K562 (cell line): ENCODE measurements around the gene HCN4. TPM values are rescaled to one million over a fixed set of nuclear protein-coding genes. Genes with fewer than 3 reads are reported as not detected.

Experiments used
- ATAC-seq: fragments of 200-7000 bp; cut with Tn5 transposase; 3 replicates; pipeline ENCODE4 v1.9.1; 2020; ENCODE audit warnings: moderate library complexity
- BruUV-seq: library from RNA; stranded (reverse); fragments of 400-500 nt; replicated peaks from 2 replicates; lab custom pipeline; 2021; lab: Mats Ljungman, UMichigan
- CTCF ChIA-PET: fragments of 300-600 bp; formaldehyde crosslinking; extraction: SDS; loops from one replicate; lab custom pipeline; 2021; ENCODE audit warnings: low intra/inter-chr PET ratio; lab: Yijun Ruan, JAX
- POLR2A ChIA-PET: fragments of 300-600, 350-650 bp; sonication (Branson Sonifier 250); formaldehyde crosslinking; extraction: SDS; loops from one replicate; lab custom pipeline; 2021; ENCODE audit warnings: antibody characterized with exemption, inconsistent platforms; lab: Yijun Ruan, JAX
- DNase-seq, 4 experiments: peaks; one replicate each; pipeline versions ENCODE4 v3.0.0 to v3.0.0-alpha.2; 2011 to 2018; ENCODE audit warnings: low spot score in 3 of 4, mixed read lengths in 3 of 4; ENCODE audit errors: extremely low read depth in 1 of 4
- FAIRE-seq: peaks from 2 replicates; lab custom pipeline; 2011; peaks lifted over from hg19 to GRCh38; lab: Jason Lieb, UNC
- H2AFZ ChIP-seq: 2 replicates; pipeline ENCODE4 v1.6.0; 2011; ENCODE audit warnings: low read depth, low read length, control low read depth, inconsistent platforms
- H3K27ac ChIP-seq: fragments of 200-600 bp; 3 replicates; pipeline ENCODE4 v1.8.0; 2011; ENCODE audit warnings: low read depth, mild to moderate bottlenecking, control low read depth, inconsistent platforms, low read length, moderate library complexity, mixed read lengths; ENCODE audit errors: extremely low read depth
- H3K27me3 ChIP-seq, 2 experiments: fragments of 300-600 bp in 1 of 2; 2 replicates in 1 of 2; 3 replicates in 1 of 2; pipeline versions ENCODE4 v1.6.0 to v1.8.0; 2011; ENCODE audit warnings: inconsistent platforms in 2 of 2, low read length in 2 of 2, mild to moderate bottlenecking in 1 of 2, mixed read lengths in 1 of 2, moderate library complexity in 1 of 2; ENCODE audit not compliant: control insufficient read depth in 2 of 2, insufficient read depth in 2 of 2
- H3K36me3 ChIP-seq: fragments of 300-600 bp; 3 replicates; pipeline ENCODE4 v1.8.0; 2011; ENCODE audit warnings: mild to moderate bottlenecking, low read length, inconsistent platforms; ENCODE audit not compliant: control insufficient read depth, insufficient read depth
- H3K4me1 ChIP-seq, 2 experiments: fragments of 200-600 bp in 1 of 2; replicated peaks in 1 of 2; 2 replicates in 1 of 2; 3 replicates in 1 of 2; pipeline versions ENCODE4 v1.5.1 to v1.8.0; 2011; ENCODE audit warnings: inconsistent platforms in 2 of 2, low read length in 2 of 2, mild to moderate bottlenecking in 1 of 2, mixed read lengths in 1 of 2, moderate library complexity in 1 of 2; ENCODE audit not compliant: control insufficient read depth in 2 of 2, insufficient read depth in 2 of 2
- H3K4me2 ChIP-seq: 2 replicates; pipeline ENCODE4 v1.6.1; 2011; ENCODE audit warnings: low read length, control low read depth, inconsistent platforms, mixed read lengths; ENCODE audit not compliant: insufficient read depth
- H3K4me3 ChIP-seq: fragments of 200-600 bp; sonication (generic), shearing (Covaris generic); 2 replicates; pipeline ENCODE4 v1.5.1; 2016; ENCODE audit warnings: control low read depth, inconsistent platforms
- H3K79me2 ChIP-seq: fragments of 200-600 bp; 3 replicates; pipeline ENCODE4 v1.8.0; 2011; ENCODE audit warnings: low read length, inconsistent platforms; ENCODE audit not compliant: control insufficient read depth, insufficient read depth
- H3K9ac ChIP-seq, 2 experiments: 2 replicates each; pipeline versions ENCODE4 v1.6.0 to v1.6.1; 2011; ENCODE audit warnings: low read depth in 2 of 2, low read length in 2 of 2, control low read depth in 1 of 2, inconsistent platforms in 1 of 2, mild to moderate bottlenecking in 1 of 2, mixed read lengths in 1 of 2; ENCODE audit not compliant: insufficient read depth in 1 of 2
- H3K9me1 ChIP-seq: one replicate; pipeline ENCODE4 v1.6.0; 2011; ENCODE audit warnings: inconsistent platforms, mild to moderate bottlenecking, low read length, moderate library complexity; ENCODE audit not compliant: control insufficient read depth, insufficient read depth
- H3K9me3 ChIP-seq: replicated peaks from 2 replicates; pipeline ENCODE4 v1.5.1; 2011; ENCODE audit warnings: low read depth, low read length, inconsistent platforms; ENCODE audit not compliant: control insufficient read depth, insufficient read depth
- H4K20me1 ChIP-seq: replicated peaks from 2 replicates; pipeline ENCODE4 v1.6.1; 2011; ENCODE audit warnings: low read length, inconsistent platforms, mixed read lengths; ENCODE audit not compliant: control insufficient read depth, insufficient read depth
- ASH1L ChIP-seq: fragments of 450-650 bp; IDR thresholded peaks from 2 replicates; pipeline ENCODE4 v1.6.1; 2018; ENCODE audit warnings: borderline replicate concordance, mild to moderate bottlenecking, low read depth; ENCODE audit not compliant: partially characterized antibody
- CAMTA2 ChIP-seq: fragments of 250-450 bp; sonication (Bioruptor Pico); conservative IDR thresholded peaks from 2 replicates; pipeline ENCODE4 v1.5.1; 2022
- CBX3 ChIP-seq, 2 experiments: IDR thresholded peaks; 1 replicate in 1 of 2; 2 replicates in 1 of 2; pipeline ENCODE4 v1.6.1; 2012; ENCODE audit warnings: inconsistent platforms in 2 of 2, low read length in 2 of 2, borderline replicate concordance in 1 of 2, control low read depth in 1 of 2
- E4F1 ChIP-seq: fragments of 250-450 bp; sonication (Bioruptor Pico); IDR thresholded peaks from 2 replicates; pipeline ENCODE4 v1.5.0; 2021; ENCODE audit warnings: mild to moderate bottlenecking, borderline replicate concordance
- PHF8 ChIP-seq: fragments of 200-600 bp; sonication (generic); IDR thresholded peaks from 2 replicates; pipeline ENCODE4 v1.6.1; 2012; ENCODE audit warnings: mixed run types, mild to moderate bottlenecking, inconsistent platforms, low read length, moderate library complexity, borderline replicate concordance
- RBM17 ChIP-seq: fragments of 200-400 bp; formaldehyde crosslinking; IDR thresholded peaks from 2 replicates; pipeline ENCODE4 v1.6.1; 2017; ENCODE audit warnings: low read depth, mild to moderate bottlenecking, low read length, borderline replicate concordance
- SP2 ChIP-seq: IDR thresholded peaks from 2 replicates; pipeline ENCODE4 v1.6.1; 2011; ENCODE audit warnings: mild to moderate bottlenecking, low read depth, low read length, moderate library complexity; ENCODE audit not compliant: poor library complexity, severe bottlenecking; ENCODE audit errors: extremely low read depth
- TGIF2 ChIP-seq: sonication (generic); formaldehyde crosslinking; IDR thresholded peaks from 2 replicates; pipeline ENCODE4 v1.8.1; 2022; ENCODE audit warnings: mild to moderate bottlenecking, missing genetic modification reagents, moderate library complexity
- ZNF584 ChIP-seq: fragments of 200-800 bp; sonication (Bioruptor generic); IDR thresholded peaks from 2 replicates; pipeline ENCODE4 v1.6.1; 2016; ENCODE audit warnings: low read depth, mild to moderate bottlenecking, missing genetic modification characterization, missing compliant biosample characterization
- WGBS: fragments of 100-300 bp; shearing (Covaris generic); methylation state at CpG from one replicate; pipeline ENCODE4 v1.1.6; 2016; ENCODE audit warnings: low coverage, mixed read lengths; ENCODE audit not compliant: insufficient coverage; ENCODE audit errors: missing lambda C conversion rate; 5-methylcytosine and 5-hydroxymethylcytosine counted together
- in situ Hi-C: fragments of 300-500 bp; cut with MboI; formaldehyde crosslinking; loops from 4 replicates; pipeline ENCODE4 v1.15.0; 2018; ENCODE audit warnings: inconsistent platforms, mixed read lengths
- intact Hi-C: fragments of 100-400 bp; cut with micrococcal nuclease; formaldehyde crosslinking; loops from 2 replicates; pipeline ENCODE4 v1.14.2; 2022
- polyA plus RNA-seq, 8 experiments: library from polyadenylated mRNA; depleted of rRNA in 4 of 8; stranded (reverse) in 5 of 8; unstranded in 3 of 8; fragments of >200 nt; fragmentation: Nextera tagmentation in 2 of 8; fragmentation: Illumina TruSeq in 1 of 8; extraction: Ambion mirVana in 2 of 8; extraction: Trizol in 1 of 8; gene quantifications; 2 replicates each; pipeline versions ENCODE4 v1.2.1 to v1.2.3, GENCODE V29; 2011 to 2014; ENCODE audit warnings: inconsistent platforms in 1 of 8, missing spikeins in 1 of 8
- total RNA-seq, 7 experiments: library from RNA; depleted of rRNA in 6 of 7; stranded (reverse); fragments of >200 nt in 6 of 7; fragmentation: Illumina TruSeq in 2 of 7; extraction: Trizol in 2 of 7; gene quantifications; 2 replicates each; pipeline versions ENCODE4 v1.2.1 to v1.2.3, GENCODE V29; 2011 to 2021; ENCODE audit warnings: low replicate concordance in 1 of 7

Gene HCN4
- total and polyA plus RNA-seq, 9 of the 15 experiments (the other 6 are each of a cell fraction or from before 2014, with no cell fraction given), result not detected

GRCh38 chr15:73371812-73372211, 3.1 kb upstream of the HCN4 start:
- FAIRE-seq, result no peak
- Histone ChIP-seq H3K4me1 (peaks cover 0 to 16% of the 10 kb centered on the region in 2 experiments; a peak in 2 of 5 replicates), H3K9me1 (no peaks in the 10 kb centered on the region), H3K79me2 (no peaks in the 10 kb centered on the region), H3K36me3 (no peaks in the 10 kb centered on the region), H3K4me2 (no peak overlapping the region), H3K27me3 (peaks cover 2 to 40% of the 10 kb centered on the region in 2 experiments; a peak in 3 of 5 replicates), H3K4me3 (no peak overlapping the region), H3K9me3 (no peaks in the 10 kb centered on the region), H4K20me1 (no peaks in the 10 kb centered on the region), H2AFZ (no peak overlapping the region), H3K27ac (no peak overlapping the region), H3K9ac (no peak overlapping the region)
- intact Hi-C loops (no loop called here), in situ Hi-C loops (no loop called here)
- TF ChIP-seq PHF8, result no peak
- TF ChIP-seq E4F1 (CRISPR knock-in tag), result no peak
- no peak for TF ChIP-seq TGIF2 (CRISPR knock-in tag)
- TF ChIP-seq RBM17, result no peak
- no peak for TF ChIP-seq ZNF584 (CRISPR knock-in tag)
- no peak for TF ChIP-seq CAMTA2 (CRISPR knock-in tag)
- no peak for TF ChIP-seq CBX3 (IDR thresholded peaks at IDR 0.05; ENCODE audit: borderline replicate concordance in 1 of 2, low read length in 2 of 2)
- no peak for TF ChIP-seq ASH1L
- TF ChIP-seq SP2, result no peak
- ChIA-PET CTCF (no interaction called here), POLR2A (no interaction called here)
- no peak for ATAC-seq
- BruUV-seq, result no TSS peak
- no peak for DNase-seq
- WGBS, result 0% methylated on average over 2 of the region's 2 CpGs
